ENCODE data around the gene KCNQ1OT1. TPM values are rescaled to one million over a fixed set of nuclear protein-coding genes. Genes with fewer than 3 reads are reported as not detected.

KCNQ1OT1 gene
- total and polyA plus RNA-seq, 9 donors = 0.43 to 11.5 (median 5.2) TPM

- peak in 2 of 5 donors; percentile 54 to 60 for DNase-seq
- WGBS, 3 donors = 56 to 62% (median 60%) methylated on average over 6 of the region's 6 CpGs
These were observed 33.4 kb downstream of the KCNQ1OT1 start for GRCh38 chr11:2666401-2666741.

GRCh38 chr11:2665526-2666400, 34.0 kb downstream of the KCNQ1OT1 start:
- intact Hi-C loops (cut with DNase I) = no loop called here
- Histone ChIP-seq H3K27me3 (no peaks in the 10 kb centered on the region), H3K9me3 (no peaks in the 10 kb centered on the region), H3K4me3 (no peak overlapping the region), H3K4me1 (ENCODE audit: insufficient read depth) (no peaks in the 10 kb centered on the region), H3K27ac (no peak overlapping the region), H3K36me3 (no peaks in the 10 kb centered on the region)
- WGBS, 3 donors = 84 to 87% (median 86%) methylated on average over 11 of the region's 11 CpGs
- TF ChIP-seq EP300 (IDR thresholded peaks at IDR 0.05) (no peak), CTCF (IDR thresholded peaks at IDR 0.05) (no peak), POLR2A (IDR thresholded peaks at IDR 0.05) (no peak)
- DNase-seq = peak in 1 of 5 donors; percentile 8

More at GRCh38 chr11:2666401-2666741, 33.4 kb downstream of the KCNQ1OT1 start:
- Histone ChIP-seq H3K27ac (no peak overlapping the region), H3K4me3 (no peak overlapping the region), H3K36me3 (no peaks in the 10 kb centered on the region), H3K4me1 (ENCODE audit: insufficient read depth) (no peaks in the 10 kb centered on the region), H3K27me3 (no peaks in the 10 kb centered on the region), H3K9me3 (no peaks in the 10 kb centered on the region)
- TF ChIP-seq EP300 (IDR thresholded peaks at IDR 0.05) = no peak
- intact Hi-C loops (cut with DNase I) = no loop called here

DNA sequence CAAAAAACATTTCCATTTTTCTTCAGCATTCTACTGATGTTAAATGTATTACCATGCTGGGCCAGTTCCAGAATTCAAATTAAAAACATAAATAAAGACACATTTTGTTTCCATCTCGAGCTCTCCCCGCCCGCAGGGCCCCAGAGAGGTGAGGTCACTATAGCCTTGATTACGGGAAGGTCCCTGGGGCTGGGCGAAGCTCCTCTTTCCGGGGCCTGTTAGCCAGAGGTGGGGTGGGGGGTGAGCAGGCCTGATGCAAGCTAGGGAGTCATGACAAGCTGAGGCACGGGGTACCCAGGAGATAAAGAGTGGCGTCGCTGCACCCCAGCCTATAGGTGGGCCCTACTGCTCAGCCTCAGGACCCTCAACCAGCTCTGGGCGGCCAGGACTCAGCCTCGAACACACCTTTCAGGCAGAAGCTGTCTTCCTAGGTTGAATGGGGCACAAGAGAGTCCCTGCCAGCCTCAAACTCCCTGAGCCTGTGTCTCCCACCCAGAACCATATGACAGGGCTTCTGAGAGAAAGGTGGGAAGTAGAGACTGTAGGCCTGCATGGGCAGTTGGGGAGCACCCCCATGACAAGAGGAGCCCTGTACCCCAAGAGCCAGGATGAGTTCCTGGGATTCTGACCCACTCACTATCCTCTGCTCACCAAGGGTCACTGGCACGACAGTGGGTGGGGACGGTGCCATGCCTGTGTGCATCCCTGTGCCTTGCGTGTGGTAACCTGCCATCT, 34.8 kb downstream of the KCNQ1OT1 start:
- Histone ChIP-seq H3K4me3 (no peak overlapping the region), H3K27me3 (no peaks in the 10 kb centered on the region), H3K4me1 (ENCODE audit: insufficient read depth) (no peaks in the 10 kb centered on the region), H3K27ac (no peak overlapping the region), H3K36me3 (no peaks in the 10 kb centered on the region), H3K9me3 (no peaks in the 10 kb centered on the region)
- TF ChIP-seq POLR2A (IDR thresholded peaks at IDR 0.05) = no peak
- no peak for TF ChIP-seq CTCF (IDR thresholded peaks at IDR 0.05)
- no peak for TF ChIP-seq EP300 (IDR thresholded peaks at IDR 0.05)
- 70 to 82% (median 76%) methylated on average over 14 of the region's 14 CpGs for WGBS, 3 donors
- DNase-seq = no peak
- intact Hi-C loops (cut with DNase I) = no loop called here

- peak in 1 of 5 donors; percentile 29 for DNase-seq
- no peak overlapping the region for H3K27ac ChIP-seq
These were observed 35.4 kb downstream of the KCNQ1OT1 start for GRCh38 chr11:2664376-2664775.

More at GRCh38 chr11:2664376-2664775, 35.4 kb downstream of the KCNQ1OT1 start:
- TF ChIP-seq EP300 (IDR thresholded peaks at IDR 0.05) = no peak
- no peak for TF ChIP-seq CTCF (IDR thresholded peaks at IDR 0.05)
- no peak for TF ChIP-seq POLR2A (IDR thresholded peaks at IDR 0.05)
- Histone ChIP-seq H3K9me3 (no peaks in the 10 kb centered on the region), H3K36me3 (no peaks in the 10 kb centered on the region), H3K4me3 (no peak overlapping the region), H3K4me1 (ENCODE audit: insufficient read depth) (no peaks in the 10 kb centered on the region), H3K27me3 (no peaks in the 10 kb centered on the region)
- intact Hi-C loops (cut with DNase I) = no loop called here
- WGBS, 3 donors = 87 to 93% (median 91%) methylated on average over 9 of the region's 9 CpGs
